ENCODE measurements around the gene POLA1. TPM values are rescaled to one million over a fixed set of nuclear protein-coding genes. Genes with fewer than 3 reads are reported as not detected.

POLA1 gene
- total and polyA plus RNA-seq, 3 donors from 2014 or later = 5.4 to 15.7 (median 15.0) TPM

GRCh38 chrX:25009407-25009806 is 315.7 kb downstream of the POLA1 start:
- peak overlapping the region in 1 of 2 donors; percentile 5 for H3K4me3 ChIP-seq
- peak overlapping the region; percentile 77 to 85 for H3K27ac ChIP-seq
- no peaks in the 10 kb centered on the region for H3K27me3 ChIP-seq
- no peaks in the 10 kb centered on the region for H3K36me3 ChIP-seq (ENCODE audit: low read depth, missing control alignments)
- intact Hi-C loops (cut with DNase I; ENCODE audit: low total_unique reads) = no loop called here
- no peaks in the 10 kb centered on the region for H3K4me1 ChIP-seq
- TF ChIP-seq POLR2A (IDR thresholded peaks at IDR 0.05) = no peak
- TF ChIP-seq CTCF (IDR thresholded peaks at IDR 0.05) = no peak
- WGBS, 2 donors = 42 to 55% methylated on average over 5 to 6 of the region's 7 CpGs
- no peak for DNase-seq
- no peaks in the 10 kb centered on the region for H3K9me3 ChIP-seq

GRCh38 chrX:25010784-25011588 is 317.3 kb downstream of the POLA1 start:
- peak overlapping the region; percentile 31 to 56 for H3K4me3 ChIP-seq
- H3K9me3 ChIP-seq = no peaks in the 10 kb centered on the region
- no peaks in the 10 kb centered on the region for H3K27me3 ChIP-seq
- intact Hi-C loops (cut with DNase I; ENCODE audit: low total_unique reads) = no loop called here
- H3K27ac ChIP-seq = peak overlapping the region; percentile 77 to 85
- DNase-seq = no peak
- no peaks in the 10 kb centered on the region for H3K4me1 ChIP-seq
- 7 to 13% methylated on average over 7 to 27 of the region's 33 CpGs for WGBS, 2 donors
- TF ChIP-seq POLR2A (IDR thresholded peaks at IDR 0.05) = no peak
- no peak for TF ChIP-seq CTCF (IDR thresholded peaks at IDR 0.05)
- no peaks in the 10 kb centered on the region for H3K36me3 ChIP-seq (ENCODE audit: low read depth, missing control alignments)

GRCh38 chrX:25011589-25012432 is 318.1 kb downstream of the POLA1 start:
- no peak for TF ChIP-seq POLR2A (IDR thresholded peaks at IDR 0.05)
- TF ChIP-seq CTCF (IDR thresholded peaks at IDR 0.05) = no peak
- DNase-seq = no peak
- WGBS, 2 donors = 2 to 4% methylated on average over 6 to 25 of the region's 32 CpGs
- intact Hi-C loops (cut with DNase I; ENCODE audit: low total_unique reads) = no loop called here
- Histone ChIP-seq H3K36me3 (ENCODE audit: low read depth, missing control alignments) (no peaks in the 10 kb centered on the region), H3K4me1 (no peaks in the 10 kb centered on the region), H3K4me3 (peak overlapping the region; percentile 31 to 56), H3K27me3 (no peaks in the 10 kb centered on the region), H3K27ac (peak overlapping the region; percentile 77 to 85), H3K9me3 (no peaks in the 10 kb centered on the region)

- WGBS, 2 donors = 0% methylated on average over 8 of the region's 19 CpGs; no CpG with 5 or more reads in 1 of the 2 donors
- no peaks in the 10 kb centered on the region for H3K9me3 ChIP-seq
- TF ChIP-seq POLR2A (IDR thresholded peaks at IDR 0.05) = no peak
- no peak for TF ChIP-seq CTCF (IDR thresholded peaks at IDR 0.05)
- H3K4me1 ChIP-seq = no peaks in the 10 kb centered on the region
- peak overlapping the region; percentile 31 to 56 for H3K4me3 ChIP-seq
- intact Hi-C loops (cut with DNase I; ENCODE audit: low total_unique reads) = no loop called here
- no peak for DNase-seq
- no peaks in the 10 kb centered on the region for H3K36me3 ChIP-seq (ENCODE audit: low read depth, missing control alignments)
- H3K27me3 ChIP-seq = no peaks in the 10 kb centered on the region
- peak overlapping the region; percentile 77 to 85 for H3K27ac ChIP-seq
These were observed 318.7 kb downstream of the POLA1 start for GRCh38 chrX:25012433-25012735.

All from testis (tissue), 3 donors.